Neural cell (in vitro differentiated cells): ENCODE data around the gene TFPI. TPM values are rescaled to one million over a fixed set of nuclear protein-coding genes. Genes with fewer than 3 reads are reported as not detected.
"Not testable (repeated sequence)": the region's sequence is repeated elsewhere in the genome, so short reads cannot be mapped to it uniquely, and the experiment has no call there.

Experiments
- H2AFZ ChIP-seq: fragments of 200-600, 300-800 bp; sonication (generic), shearing (Covaris generic); 2 replicates; pipeline ENCODE4 v1.6.0; 2014; ENCODE audit warnings: low read depth, mild to moderate bottlenecking, antibody characterized with exemption, low read length, moderate library complexity
- H3F3A ChIP-seq: fragments of 200-600 bp; shearing (Covaris generic); 2 replicates; pipeline ENCODE4 v1.6.1; 2016; ENCODE audit warnings: mild to moderate bottlenecking, moderate library complexity, mixed read lengths, antibody characterized with exemption, low read length; ENCODE audit not compliant: insufficient read depth, poor library complexity, severe bottlenecking
- H3K27ac ChIP-seq: fragments of 200-600, 300-800 bp; sonication (generic), shearing (Covaris generic); 2 replicates; pipeline ENCODE4 v1.5.1; 2014; ENCODE audit warnings: mild to moderate bottlenecking, low read length, moderate library complexity
- H3K27me3 ChIP-seq: fragments of 300-800, 200-600 bp; sonication (generic), shearing (Covaris generic); 2 replicates; pipeline ENCODE4 v1.6.0; 2014; ENCODE audit warnings: mild to moderate bottlenecking, low read depth, low read length, moderate library complexity; ENCODE audit not compliant: insufficient read depth
- H3K36me3 ChIP-seq: fragments of 300-800, 200-600 bp; sonication (generic), shearing (Covaris generic); 2 replicates; pipeline ENCODE4 v1.5.1; 2014; ENCODE audit warnings: mild to moderate bottlenecking, antibody characterized with exemption, low read length, moderate library complexity; ENCODE audit not compliant: insufficient read depth
- H3K4me2 ChIP-seq: fragments of 300-800, 200-600 bp; sonication (generic), shearing (Covaris generic); 2 replicates; pipeline ENCODE4 v1.6.0; 2014; ENCODE audit warnings: mild to moderate bottlenecking, low read length
- H3K4me3 ChIP-seq: fragments of 300-800, 200-600 bp; sonication (generic), shearing (Covaris generic); 2 replicates; pipeline ENCODE4 v1.5.1; 2014; ENCODE audit warnings: mild to moderate bottlenecking, low read length, moderate library complexity
- H3K79me2 ChIP-seq: fragments of 200-600 bp; shearing (Covaris generic); replicated peaks from 2 replicates; pipeline ENCODE4 v1.6.0; 2014; ENCODE audit warnings: mild to moderate bottlenecking, low read length, moderate library complexity; ENCODE audit not compliant: insufficient read depth
- H3K9ac ChIP-seq: fragments of 300-800, 200-600 bp; sonication (generic), shearing (Covaris generic); 2 replicates; pipeline ENCODE4 v1.6.1; 2016; ENCODE audit warnings: mild to moderate bottlenecking, low read length, mixed read lengths
- H3K9me2 ChIP-seq: fragments of 200-600 bp; shearing (Covaris generic); 2 replicates; pipeline ENCODE4 v1.6.1; 2016; ENCODE audit warnings: mild to moderate bottlenecking, low read length, mixed read lengths; ENCODE audit not compliant: insufficient read depth
- H3K9me3 ChIP-seq: fragments of 200-600, 300-800 bp; sonication (generic), shearing (Covaris generic); 2 replicates; pipeline ENCODE4 v1.6.1; 2016; ENCODE audit warnings: mild to moderate bottlenecking, mixed run types, low read length, moderate library complexity, mixed read lengths
- H4K20me1 ChIP-seq: fragments of 200-600 bp; shearing (Covaris generic); 2 replicates; pipeline ENCODE4 v1.6.1; 2016; ENCODE audit warnings: mild to moderate bottlenecking, mixed run types; ENCODE audit not compliant: insufficient read depth
- CTCF ChIP-seq: fragments of 450-650 bp; IDR thresholded peaks from 2 replicates; pipeline ENCODE4 v1.5.1; 2014; ENCODE audit warnings: antibody characterized with exemption, mild to moderate bottlenecking, moderate library complexity; ENCODE audit not compliant: poor library complexity, severe bottlenecking
- EP300 ChIP-seq: fragments of 450-650 bp; conservative IDR thresholded peaks from 2 replicates; pipeline ENCODE4 v1.6.1; 2014; ENCODE audit warnings: antibody characterized with exemption, mild to moderate bottlenecking, moderate library complexity; ENCODE audit not compliant: poor library complexity, severe bottlenecking
- EZH2 ChIP-seq: fragments of 200-600, 300-800 bp; shearing (Covaris generic), sonication (generic); IDR thresholded peaks from 2 replicates; pipeline ENCODE4 v1.6.1; 2014; ENCODE audit warnings: antibody characterized with exemption, low read length, borderline replicate concordance, mild to moderate bottlenecking; ENCODE audit not compliant: insufficient read depth, poor library complexity, severe bottlenecking
- MXI1 ChIP-seq: fragments of 450-650 bp; conservative IDR thresholded peaks from 2 replicates; pipeline ENCODE4 v1.6.1; 2014; ENCODE audit warnings: antibody characterized with exemption, mild to moderate bottlenecking; ENCODE audit not compliant: poor library complexity, severe bottlenecking
- POLR2AphosphoS5 ChIP-seq: IDR thresholded peaks from 2 replicates; pipeline ENCODE4 v1.6.1; 2012
- RAD21 ChIP-seq: fragments of 450-650 bp; conservative IDR thresholded peaks from 2 replicates; pipeline ENCODE4 v1.6.1; 2014; ENCODE audit warnings: antibody characterized with exemption, mild to moderate bottlenecking, moderate library complexity
- REST ChIP-seq: IDR thresholded peaks from 2 replicates; pipeline ENCODE4 v1.6.1; 2012; ENCODE audit warnings: borderline replicate concordance
- SMC3 ChIP-seq: fragments of 450-650 bp; conservative IDR thresholded peaks from 2 replicates; pipeline ENCODE4 v1.6.1; 2014; ENCODE audit warnings: antibody characterized with exemption, mild to moderate bottlenecking, moderate library complexity; ENCODE audit not compliant: poor library complexity
- TAF1 ChIP-seq: IDR thresholded peaks from 2 replicates; pipeline ENCODE4 v1.6.1; 2012; ENCODE audit warnings: low read depth
- polyA plus RNA-seq: library from polyadenylated mRNA; depleted of rRNA; stranded (reverse); fragments of >200 nt; gene quantifications from 2 replicates; pipeline ENCODE4 v1.2.3, GENCODE V29; 2014

TFPI gene
- polyA plus RNA-seq, 1 donor from 2014 or later, result 0.51 TPM

GRCh38 chr2:187516630-187517510 lies 37.4 kb downstream of the TFPI start:
- not testable (repeated sequence) for H3K4me3 ChIP-seq, H3K9me2 ChIP-seq

GRCh38 chr2:187514930-187515329 lies 39.3 kb downstream of the TFPI start:
- no peak for TF ChIP-seq REST
- TF ChIP-seq CTCF, result no peak
- no peak for TF ChIP-seq SMC3
- no peak for TF ChIP-seq TAF1
- no peak for TF ChIP-seq POLR2AphosphoS5
- no peak for TF ChIP-seq RAD21
- no peak for TF ChIP-seq EP300
- no peak for TF ChIP-seq EZH2
- no peak for TF ChIP-seq MXI1
- Histone ChIP-seq H4K20me1 (no peaks in the 10 kb centered on the region), H3K9me3 (no peaks in the 10 kb centered on the region), H3K9ac (no peak overlapping the region), H3F3A (no peaks in the 10 kb centered on the region), H2AFZ (no peak overlapping the region), H3K4me3 (no peak overlapping the region), H3K27ac (no peak overlapping the region), H3K36me3 (no peaks in the 10 kb centered on the region), H3K9me2 (no peaks in the 10 kb centered on the region), H3K4me2 (no peak overlapping the region), H3K27me3 (no peaks in the 10 kb centered on the region), H3K79me2 (no peaks in the 10 kb centered on the region)

More at GRCh38 chr2:187516630-187517510, 37.4 kb downstream of the TFPI start:
- H3K9ac ChIP-seq, H3K9me3 ChIP-seq, H3K27me3 ChIP-seq, H2AFZ ChIP-seq, H3F3A ChIP-seq, H3K4me2 ChIP-seq, H3K79me2 ChIP-seq, H4K20me1 ChIP-seq, H3K27ac ChIP-seq, H3K36me3 ChIP-seq: not testable (repeated sequence)

GRCh38 chr2:187514235-187514829 lies 39.9 kb downstream of the TFPI start:
- not testable (repeated sequence) for H3F3A ChIP-seq, H3K9me2 ChIP-seq, H3K4me2 ChIP-seq, H2AFZ ChIP-seq, H4K20me1 ChIP-seq, H3K27me3 ChIP-seq, H3K9ac ChIP-seq, H3K9me3 ChIP-seq, H3K36me3 ChIP-seq, H3K4me3 ChIP-seq, H3K27ac ChIP-seq, H3K79me2 ChIP-seq

- H3K79me2 ChIP-seq, H3K9me3 ChIP-seq, H4K20me1 ChIP-seq, H2AFZ ChIP-seq, H3K4me2 ChIP-seq, H3K36me3 ChIP-seq, H3K27me3 ChIP-seq, H3K9ac ChIP-seq, H3K4me3 ChIP-seq, H3F3A ChIP-seq, H3K9me2 ChIP-seq, H3K27ac ChIP-seq: not testable (repeated sequence)
Observed at GRCh38 chr2:187513460-187514234, 40.6 kb downstream of the TFPI start.
